ENCODE measurements around the gene PERCC1.

DNA sequence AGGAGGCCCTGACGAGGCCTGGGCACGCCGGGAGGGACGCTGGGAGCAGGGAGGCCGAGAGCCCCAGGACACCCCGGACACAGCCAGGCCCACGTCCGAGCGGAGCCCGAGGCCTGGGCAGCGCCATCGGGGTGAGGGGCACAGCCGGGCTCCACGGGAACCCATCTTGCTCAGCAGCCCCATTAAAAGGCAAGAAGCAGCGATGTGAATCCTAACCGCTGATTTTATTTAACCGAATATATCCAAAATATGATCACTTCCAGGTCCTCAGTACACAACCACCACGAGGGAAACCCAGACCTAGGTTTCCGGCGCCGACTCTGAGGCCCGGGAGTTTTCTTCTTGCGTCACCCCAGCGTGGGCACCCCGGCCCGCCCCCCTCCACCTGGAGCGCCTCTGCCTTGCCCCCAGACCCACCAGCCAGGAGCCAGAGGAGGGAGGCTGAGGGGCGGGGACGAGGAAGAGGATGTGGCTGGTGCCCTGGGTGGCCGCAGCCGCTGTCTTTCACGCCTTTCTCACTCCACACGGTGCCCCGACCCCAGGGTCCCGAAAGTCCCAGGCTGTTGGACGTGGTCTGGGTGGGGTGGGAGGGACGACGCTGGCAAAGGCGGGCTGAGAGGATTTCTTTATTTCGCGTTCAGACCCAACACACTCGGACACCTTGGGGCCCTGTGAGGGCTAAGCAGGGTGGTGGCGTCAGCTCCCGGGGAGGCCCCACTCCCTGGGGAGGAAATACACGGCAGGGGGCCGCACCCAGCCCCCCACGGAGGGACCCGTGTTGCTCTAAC lies 14.0 kb downstream of the PERCC1 start:
- TF ChIP-seq, protein P1, sequence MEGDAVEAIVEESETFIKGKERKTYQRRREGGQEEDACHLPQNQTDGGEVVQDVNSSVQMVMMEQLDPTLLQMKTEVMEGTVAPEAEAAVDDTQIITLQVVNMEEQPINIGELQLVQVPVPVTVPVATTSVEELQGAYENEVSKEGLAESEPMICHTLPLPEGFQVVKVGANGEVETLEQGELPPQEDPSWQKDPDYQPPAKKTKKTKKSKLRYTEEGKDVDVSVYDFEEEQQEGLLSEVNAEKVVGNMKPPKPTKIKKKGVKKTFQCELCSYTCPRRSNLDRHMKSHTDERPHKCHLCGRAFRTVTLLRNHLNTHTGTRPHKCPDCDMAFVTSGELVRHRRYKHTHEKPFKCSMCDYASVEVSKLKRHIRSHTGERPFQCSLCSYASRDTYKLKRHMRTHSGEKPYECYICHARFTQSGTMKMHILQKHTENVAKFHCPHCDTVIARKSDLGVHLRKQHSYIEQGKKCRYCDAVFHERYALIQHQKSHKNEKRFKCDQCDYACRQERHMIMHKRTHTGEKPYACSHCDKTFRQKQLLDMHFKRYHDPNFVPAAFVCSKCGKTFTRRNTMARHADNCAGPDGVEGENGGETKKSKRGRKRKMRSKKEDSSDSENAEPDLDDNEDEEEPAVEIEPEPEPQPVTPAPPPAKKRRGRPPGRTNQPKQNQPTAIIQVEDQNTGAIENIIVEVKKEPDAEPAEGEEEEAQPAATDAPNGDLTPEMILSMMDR (IDR thresholded peaks at IDR 0.05): no peak
- no peak for TF ChIP-seq POLR2A (IDR thresholded peaks at IDR 0.05)

All from testis (tissue), 2 donors.